ENCODE measurements around the gene GNA15. TPM values are rescaled to one million over a fixed set of nuclear protein-coding genes. Genes with fewer than 3 reads are reported as not detected.
"Not testable (repeated sequence)": the region's sequence is repeated elsewhere in the genome, so short reads cannot be mapped to it uniquely, and the experiment has no call there.

The GNA15 gene
- total RNA-seq, 4 donors from 2014 or later: 1.2 to 7.2 (median 2.9) TPM

DNA sequence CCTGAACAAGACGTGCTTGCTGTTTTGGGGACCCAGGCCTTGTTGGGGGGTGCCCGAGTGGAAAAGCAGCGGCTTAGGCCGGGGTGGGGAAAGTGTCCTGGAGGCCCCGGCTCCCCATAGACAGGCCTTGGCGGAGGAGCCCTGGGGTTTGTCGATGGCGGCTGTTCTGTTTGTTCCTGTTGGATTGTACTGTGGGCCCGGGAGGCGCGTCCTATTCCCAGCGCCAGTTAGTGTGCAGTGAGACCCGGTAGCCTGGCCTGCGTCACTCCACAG, 61.0 kb downstream of the GNA15 start:
- no peak overlapping the region for H3K4me3 ChIP-seq
- H3K36me3 ChIP-seq: no peaks in the 10 kb centered on the region
- H3K4me1 ChIP-seq: no peaks in the 10 kb centered on the region
- no peaks in the 10 kb centered on the region for H3K9me3 ChIP-seq
- H3K27ac ChIP-seq: no peak overlapping the region
- intact Hi-C loops (cut with DNase I; ENCODE audit: low total_unique reads): no loop called here
- no peak for DNase-seq
- no peaks in the 10 kb centered on the region for H3K27me3 ChIP-seq
- TF ChIP-seq, protein P1, sequence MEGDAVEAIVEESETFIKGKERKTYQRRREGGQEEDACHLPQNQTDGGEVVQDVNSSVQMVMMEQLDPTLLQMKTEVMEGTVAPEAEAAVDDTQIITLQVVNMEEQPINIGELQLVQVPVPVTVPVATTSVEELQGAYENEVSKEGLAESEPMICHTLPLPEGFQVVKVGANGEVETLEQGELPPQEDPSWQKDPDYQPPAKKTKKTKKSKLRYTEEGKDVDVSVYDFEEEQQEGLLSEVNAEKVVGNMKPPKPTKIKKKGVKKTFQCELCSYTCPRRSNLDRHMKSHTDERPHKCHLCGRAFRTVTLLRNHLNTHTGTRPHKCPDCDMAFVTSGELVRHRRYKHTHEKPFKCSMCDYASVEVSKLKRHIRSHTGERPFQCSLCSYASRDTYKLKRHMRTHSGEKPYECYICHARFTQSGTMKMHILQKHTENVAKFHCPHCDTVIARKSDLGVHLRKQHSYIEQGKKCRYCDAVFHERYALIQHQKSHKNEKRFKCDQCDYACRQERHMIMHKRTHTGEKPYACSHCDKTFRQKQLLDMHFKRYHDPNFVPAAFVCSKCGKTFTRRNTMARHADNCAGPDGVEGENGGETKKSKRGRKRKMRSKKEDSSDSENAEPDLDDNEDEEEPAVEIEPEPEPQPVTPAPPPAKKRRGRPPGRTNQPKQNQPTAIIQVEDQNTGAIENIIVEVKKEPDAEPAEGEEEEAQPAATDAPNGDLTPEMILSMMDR (IDR thresholded peaks at IDR 0.05): no peak

DNA sequence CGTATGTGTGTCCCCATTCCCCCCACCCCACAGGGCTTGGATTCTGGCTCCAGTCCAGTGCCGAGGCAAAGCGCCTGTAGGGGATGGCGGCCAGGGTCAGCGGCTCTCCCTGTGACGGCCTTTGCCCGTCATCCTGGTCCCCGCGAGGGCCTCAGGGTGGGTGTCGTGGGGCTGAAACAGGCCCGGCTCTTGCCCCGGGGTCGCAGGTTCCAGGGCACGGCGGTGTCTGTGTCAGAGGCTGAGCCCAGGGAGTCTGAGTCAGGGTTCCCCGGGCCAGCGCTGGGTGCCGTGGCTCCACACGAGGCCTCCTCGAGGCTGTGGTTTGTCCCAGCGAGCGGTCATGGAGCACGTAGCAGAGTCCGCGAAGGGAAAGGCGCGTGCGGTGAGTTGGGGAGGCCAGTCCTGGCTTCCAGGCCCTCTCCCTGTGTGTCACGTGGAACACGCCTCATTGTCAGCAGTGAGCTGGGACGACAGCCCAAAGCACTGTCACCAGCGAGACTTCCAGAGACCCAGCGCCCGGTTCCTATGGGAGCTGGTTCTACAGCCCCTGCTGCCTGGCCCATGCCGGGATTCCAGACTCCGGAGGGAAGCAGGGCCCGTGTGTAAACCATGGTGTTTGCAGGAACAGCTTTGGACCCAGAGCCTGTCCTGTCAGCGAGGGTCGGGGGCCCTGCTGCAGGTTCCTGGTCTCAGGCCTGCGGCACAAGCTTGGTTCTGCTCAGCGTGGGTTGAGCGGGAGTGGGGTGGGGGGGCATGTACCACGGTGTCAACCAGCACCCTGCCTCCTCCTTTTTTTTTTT, 63.3 kb downstream of the GNA15 start:
- Histone ChIP-seq H3K27ac (no peak overlapping the region), H3K36me3 (no peaks in the 10 kb centered on the region), H3K4me1 (no peaks in the 10 kb centered on the region), H3K9me3 (no peaks in the 10 kb centered on the region), H3K4me3 (no peak overlapping the region), H3K27me3 (no peaks in the 10 kb centered on the region)
- intact Hi-C loops (cut with DNase I; ENCODE audit: low total_unique reads): no loop called here
- no peak for DNase-seq
- TF ChIP-seq, protein P1 (IDR thresholded peaks at IDR 0.05): no peak
- TF ChIP-seq POLR2A (IDR thresholded peaks at IDR 0.05): no peak

DNA sequence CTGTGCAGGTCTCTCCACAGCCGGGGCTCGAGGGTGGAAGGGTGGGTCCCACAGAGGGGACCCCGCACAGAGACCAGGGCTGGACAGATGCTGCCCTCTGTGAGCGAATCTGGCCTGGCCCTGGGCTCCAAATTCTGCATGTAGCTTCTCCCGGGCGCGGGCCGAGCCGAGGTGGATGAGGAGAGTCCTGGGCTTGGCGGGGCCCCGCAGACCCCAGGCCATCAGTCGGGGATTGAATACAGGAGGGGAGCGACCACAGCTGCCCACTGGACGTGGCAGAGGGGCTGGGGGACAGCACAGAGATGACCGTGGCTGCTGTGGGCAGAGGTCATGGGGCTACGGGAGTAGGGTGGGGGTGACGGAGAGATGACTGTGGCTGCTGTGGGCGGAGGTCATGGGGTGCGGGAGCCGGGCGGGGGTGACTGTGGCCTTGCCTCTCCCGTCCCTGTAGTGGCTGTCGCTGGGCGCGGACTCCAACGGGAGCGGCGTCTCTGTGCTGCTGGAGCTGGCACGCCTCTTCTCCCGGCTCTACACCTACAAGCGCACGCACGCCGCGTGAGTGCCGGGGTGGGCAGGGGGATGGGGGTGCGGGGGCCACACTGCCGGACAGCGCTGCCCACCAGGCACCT, 65.4 kb downstream of the GNA15 start:
- DNase-seq: no peak
- Histone ChIP-seq H3K27me3 (no peaks in the 10 kb centered on the region), H3K4me3 (no peak overlapping the region), H3K4me1 (no peaks in the 10 kb centered on the region), H3K9me3 (no peaks in the 10 kb centered on the region), H3K36me3 (no peaks in the 10 kb centered on the region), H3K27ac (no peak overlapping the region)
- no peak for TF ChIP-seq POLR2A (IDR thresholded peaks at IDR 0.05)
- TF ChIP-seq, protein P1 (IDR thresholded peaks at IDR 0.05): no peak
- intact Hi-C loops (cut with DNase I; ENCODE audit: low total_unique reads): no loop called here

DNA sequence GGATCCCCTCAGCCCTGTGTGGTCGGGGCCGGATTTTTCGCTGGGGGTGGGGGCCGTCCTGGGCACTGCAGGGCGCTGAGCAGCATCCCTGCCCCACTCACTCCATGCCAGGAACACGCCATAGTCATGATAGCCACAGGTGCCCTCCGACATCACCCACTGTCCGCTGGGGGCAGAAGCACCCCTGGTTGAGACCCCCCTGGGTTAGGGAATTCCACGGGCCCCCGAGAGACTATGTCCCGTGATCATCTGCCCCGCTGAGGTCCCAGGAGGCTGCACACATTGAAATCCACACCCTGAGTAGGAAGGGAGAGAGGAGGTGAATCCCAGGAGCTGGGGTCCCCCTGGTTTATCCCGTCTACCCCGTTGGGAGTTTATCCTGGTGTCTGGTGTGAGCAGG, 66.1 kb downstream of the GNA15 start:
- no peaks in the 10 kb centered on the region for H3K36me3 ChIP-seq
- no peaks in the 10 kb centered on the region for H3K27me3 ChIP-seq
- no peak overlapping the region for H3K27ac ChIP-seq
- no peak for TF ChIP-seq POLR2A (IDR thresholded peaks at IDR 0.05)
- TF ChIP-seq, protein P1 (IDR thresholded peaks at IDR 0.05): no peak
- no peaks in the 10 kb centered on the region for H3K4me1 ChIP-seq
- H3K9me3 ChIP-seq: no peaks in the 10 kb centered on the region
- intact Hi-C loops (cut with DNase I; ENCODE audit: low total_unique reads): no loop called here
- no peak overlapping the region for H3K4me3 ChIP-seq
- DNase-seq: no peak

DNA sequence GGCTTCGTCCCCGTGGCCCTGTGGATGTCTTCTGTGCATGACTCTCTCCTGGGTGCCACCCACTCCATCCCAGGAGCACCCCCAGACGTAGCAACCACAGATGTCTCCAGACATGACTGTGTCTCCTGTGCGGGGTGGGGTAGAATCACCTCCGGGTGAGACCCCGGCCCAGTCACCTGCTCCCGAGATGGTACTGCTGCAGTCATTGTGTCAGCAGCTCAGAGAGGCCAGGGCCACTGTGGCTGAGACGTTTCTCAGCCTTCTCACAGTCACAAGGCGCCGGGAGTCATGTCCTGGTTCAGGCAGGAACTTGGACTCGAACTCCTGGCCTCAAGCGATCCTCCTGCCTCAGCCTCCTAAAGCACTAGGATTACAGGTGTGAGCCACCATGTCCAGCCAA, 66.5 kb downstream of the GNA15 start:
- no peaks in the 10 kb centered on the region for H3K9me3 ChIP-seq
- H3K27ac ChIP-seq: no peak overlapping the region
- H3K4me3 ChIP-seq: no peak overlapping the region
- no peaks in the 10 kb centered on the region for H3K4me1 ChIP-seq
- H3K36me3 ChIP-seq: no peaks in the 10 kb centered on the region
- H3K27me3 ChIP-seq: no peaks in the 10 kb centered on the region
- TF ChIP-seq, protein P1 (IDR thresholded peaks at IDR 0.05): no peak
- no peak for TF ChIP-seq POLR2A (IDR thresholded peaks at IDR 0.05)
- intact Hi-C loops (cut with DNase I; ENCODE audit: low total_unique reads): no loop called here
- no peak for DNase-seq

DNA sequence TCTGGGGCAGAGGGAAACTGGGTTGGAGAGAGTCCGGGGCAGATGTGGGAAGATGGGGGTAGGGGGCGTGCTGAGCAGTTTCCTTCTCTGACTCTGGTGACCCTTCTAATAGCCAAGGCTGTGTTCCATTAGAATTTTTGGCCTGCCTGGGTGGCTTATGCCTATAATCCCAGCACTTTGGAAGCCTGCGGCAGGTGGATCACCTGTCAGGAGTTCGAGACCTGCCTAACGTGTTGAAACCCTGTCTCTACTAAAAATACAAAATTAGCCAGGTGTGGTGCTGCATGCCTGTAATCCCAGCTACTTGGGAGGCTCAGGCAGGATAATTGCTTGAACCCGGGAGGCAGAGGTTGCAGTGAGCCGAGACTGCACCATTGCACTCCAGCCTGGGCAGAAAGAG, 67.1 kb downstream of the GNA15 start:
- H3K4me3 ChIP-seq; H3K27me3 ChIP-seq; H3K36me3 ChIP-seq; H3K9me3 ChIP-seq; DNase-seq; H3K27ac ChIP-seq; H3K4me1 ChIP-seq; intact Hi-C loops (cut with DNase I; ENCODE audit: low total_unique reads): not testable (repeated sequence)
